IMR-90 (cell line): ENCODE data around the gene USP32. TPM values are rescaled to one million over a fixed set of nuclear protein-coding genes. Genes with fewer than 3 reads are reported as not detected.

Experiments
- ATAC-seq: fragments of 200-7000 bp; cut with Tn5 transposase; 2 replicates; pipeline ENCODE4 v1.9.1; 2020; ENCODE audit warnings: low read depth, mild to moderate bottlenecking, moderate library complexity
- BruUV-seq: library from RNA; stranded (reverse); fragments of 400-500 nt; replicated peaks from 2 replicates; lab custom pipeline; 2021; lab: Mats Ljungman, UMichigan
- CTCF ChIA-PET: fragments of 300-600 bp; formaldehyde crosslinking; extraction: SDS; loops from one replicate; lab custom pipeline; 2021; ENCODE audit warnings: antibody characterized with exemption; lab: Yijun Ruan, JAX
- POLR2A ChIA-PET: fragments of 300-600 bp; sonication (Branson Sonifier 250); formaldehyde crosslinking; loops from one replicate; lab custom pipeline; 2022; ENCODE audit warnings: antibody characterized with exemption; ENCODE audit not compliant: unreplicated experiment; lab: Charles Lee
- DNase-seq: peaks from one replicate; pipeline ENCODE4 v3.0.0; 2013
- H2AFZ ChIP-seq: replicated peaks from 2 replicates; pipeline ENCODE3; 2013; ENCODE audit warnings: low read length, mild to moderate bottlenecking; ENCODE audit not compliant: poor library complexity
- H2AK5ac ChIP-seq: 2 replicates; pipeline ENCODE4 v1.6.1; 2013; ENCODE audit warnings: low read depth, low read length, inconsistent platforms
- H2AK9ac ChIP-seq: replicated peaks from 2 replicates; pipeline ENCODE3; 2013; ENCODE audit warnings: mild to moderate bottlenecking, low read depth, low read length, moderate library complexity; ENCODE audit not compliant: poor library complexity
- H2BK120ac ChIP-seq: 2 replicates; pipeline ENCODE4 v1.6.1; 2013; ENCODE audit warnings: low read depth, low read length, inconsistent platforms
- H2BK15ac ChIP-seq: 3 replicates; pipeline ENCODE4 v1.6.1; 2013; ENCODE audit warnings: low read depth, low read length, inconsistent platforms
- H2BK20ac ChIP-seq: 2 replicates; pipeline ENCODE4 v1.6.1; 2013; ENCODE audit warnings: low read depth, mild to moderate bottlenecking, inconsistent platforms, low read length, moderate library complexity
- H2BK5ac ChIP-seq: 2 replicates; pipeline ENCODE4 v1.6.1; 2013; ENCODE audit warnings: mild to moderate bottlenecking, low read depth, low read length, inconsistent platforms; ENCODE audit not compliant: poor library complexity, severe bottlenecking
- H3K14ac ChIP-seq: replicated peaks from 2 replicates; pipeline ENCODE4 v1.6.1; 2013; ENCODE audit warnings: low read depth, low read length, inconsistent platforms
- H3K18ac ChIP-seq: 2 replicates; pipeline ENCODE4 v1.6.1; 2013; ENCODE audit warnings: low read depth, low read length, control low read depth
- H3K23ac ChIP-seq: 2 replicates; pipeline ENCODE4 v1.6.1; 2013; ENCODE audit warnings: low read depth, low read length, inconsistent platforms
- H3K27ac ChIP-seq: 2 replicates; pipeline ENCODE4 v1.5.1; 2013; ENCODE audit warnings: mild to moderate bottlenecking, control low read depth, low read length; ENCODE audit not compliant: insufficient read depth
- H3K27me3 ChIP-seq: 2 replicates; pipeline ENCODE4 v1.6.1; 2013; ENCODE audit warnings: low read length; ENCODE audit not compliant: control insufficient read depth, insufficient read depth
- H3K36me3 ChIP-seq: 2 replicates; pipeline ENCODE4 v1.6.1; 2013; ENCODE audit warnings: low read length, mixed read lengths; ENCODE audit not compliant: control insufficient read depth, insufficient read depth
- H3K4ac ChIP-seq: 2 replicates; pipeline ENCODE4 v1.6.1; 2013; ENCODE audit warnings: low read depth, low read length, inconsistent platforms
- H3K4me1 ChIP-seq: 2 replicates; pipeline ENCODE4 v1.6.1; 2013; ENCODE audit warnings: low read length, mixed read lengths; ENCODE audit not compliant: control insufficient read depth, insufficient read depth
- H3K4me2 ChIP-seq: 2 replicates; pipeline ENCODE4 v1.6.1; 2013; ENCODE audit warnings: low read depth, mild to moderate bottlenecking, control low read depth, low read length, moderate library complexity
- H3K4me3 ChIP-seq: 2 replicates; pipeline ENCODE4 v1.5.1; 2013; ENCODE audit warnings: low read depth, mild to moderate bottlenecking, control low read depth, low read length, moderate library complexity; ENCODE audit not compliant: insufficient read depth
- H3K56ac ChIP-seq: 2 replicates; pipeline ENCODE4 v1.6.1; 2013; ENCODE audit warnings: low read length, inconsistent platforms; ENCODE audit not compliant: insufficient read depth; ENCODE audit errors: extremely low read depth
- H3K79me1 ChIP-seq, 2 experiments: 2 replicates each; pipeline ENCODE4 v1.6.1; 2013; ENCODE audit warnings: low read length in 2 of 2, inconsistent platforms in 1 of 2, low read depth in 1 of 2
- H3K9ac ChIP-seq: 2 replicates; pipeline ENCODE4 v1.6.1; 2013; ENCODE audit warnings: low read depth, low read length, control low read depth
- H3K9me1 ChIP-seq: 2 replicates; pipeline ENCODE4 v1.6.1; 2013; ENCODE audit warnings: low read length, inconsistent platforms; ENCODE audit not compliant: insufficient read depth
- H3K9me3 ChIP-seq: 2 replicates; pipeline ENCODE4 v1.6.1; 2013; ENCODE audit warnings: low read length; ENCODE audit not compliant: control insufficient read depth, insufficient read depth
- H4K20me1 ChIP-seq: 2 replicates; pipeline ENCODE4 v1.6.1; 2013; ENCODE audit warnings: low read length, inconsistent platforms; ENCODE audit not compliant: insufficient read depth
- H4K5ac ChIP-seq: 2 replicates; pipeline ENCODE4 v1.6.1; 2013; ENCODE audit warnings: mild to moderate bottlenecking, low read depth, low read length, control low read depth
- H4K8ac ChIP-seq, 2 experiments: 2 replicates each; pipeline ENCODE4 v1.6.1; 2013; ENCODE audit warnings: low read depth in 2 of 2, low read length in 2 of 2, control low read depth in 1 of 2, inconsistent platforms in 1 of 2
- H4K91ac ChIP-seq: 2 replicates; pipeline ENCODE4 v1.6.1; 2013; ENCODE audit warnings: low read depth, low read length, inconsistent platforms; ENCODE audit not compliant: insufficient read depth
- BHLHE40 ChIP-seq: fragments of 150-350 bp; IDR thresholded peaks from 2 replicates; pipeline ENCODE4 v1.6.1; 2016; ENCODE audit warnings: mild to moderate bottlenecking, low read depth, low read length
- CEBPB ChIP-seq: IDR thresholded peaks from 2 replicates; pipeline ENCODE4 v1.6.1; 2012; ENCODE audit warnings: low read depth, low read length, improper control_type of control experiment
- CHD1 ChIP-seq: IDR thresholded peaks from 2 replicates; pipeline ENCODE4 v1.6.1; 2012; ENCODE audit warnings: low read depth, low read length, improper control_type of control experiment
- CTCF ChIP-seq: conservative IDR thresholded peaks from 2 replicates; pipeline ENCODE4 v1.5.1; 2012; ENCODE audit warnings: mild to moderate bottlenecking, low read depth, low read length, improper control_type of control experiment
- ELK1 ChIP-seq: fragments of 150-350 bp; IDR thresholded peaks from 2 replicates; pipeline ENCODE4 v1.6.1; 2016; ENCODE audit warnings: low read depth, mild to moderate bottlenecking, low read length, moderate library complexity, borderline replicate concordance
- FOS ChIP-seq: fragments of 150-350 bp; IDR thresholded peaks from 2 replicates; pipeline ENCODE4 v1.6.1; 2016; ENCODE audit warnings: low read depth, low read length
- MAFK ChIP-seq: IDR thresholded peaks from 2 replicates; pipeline ENCODE4 v1.6.1; 2012; ENCODE audit warnings: low read depth, low read length, improper control_type of control experiment
- MAZ ChIP-seq: IDR thresholded peaks from 2 replicates; pipeline ENCODE4 v1.6.1; 2012; ENCODE audit warnings: low read depth, mild to moderate bottlenecking, low read length, improper control_type of control experiment, moderate library complexity, borderline replicate concordance
- MXI1 ChIP-seq: IDR thresholded peaks from 2 replicates; pipeline ENCODE4 v1.6.1; 2012; ENCODE audit warnings: low read depth, mild to moderate bottlenecking, low read length, moderate library complexity, borderline replicate concordance
- NFE2L2 ChIP-seq: fragments of 150-350 bp; IDR thresholded peaks from 2 replicates; pipeline ENCODE4 v1.6.1; 2016; ENCODE audit warnings: low read depth, mild to moderate bottlenecking, low read length
- POLR2A ChIP-seq: IDR thresholded peaks from 2 replicates; pipeline ENCODE4 v1.6.1; 2012; ENCODE audit warnings: mild to moderate bottlenecking, low read depth, low read length
- RAD21 ChIP-seq: IDR thresholded peaks from 2 replicates; pipeline ENCODE4 v1.6.1; 2012; ENCODE audit warnings: low read length, improper control_type of control experiment
- RCOR1 ChIP-seq: IDR thresholded peaks from 2 replicates; pipeline ENCODE4 v1.6.1; 2012; ENCODE audit warnings: mild to moderate bottlenecking, low read length, improper control_type of control experiment; ENCODE audit not compliant: insufficient replicate concordance
- RFX5 ChIP-seq: IDR thresholded peaks from 2 replicates; pipeline ENCODE4 v1.8.0; 2012; ENCODE audit warnings: low read depth, mild to moderate bottlenecking, low read length, moderate library complexity
- SMC3 ChIP-seq: fragments of 150-350 bp; IDR thresholded peaks from 2 replicates; pipeline ENCODE4 v1.6.1; 2016; ENCODE audit warnings: low read depth, mild to moderate bottlenecking, antibody characterized with exemption, low read length, moderate library complexity
- USF2 ChIP-seq: fragments of 150-350 bp; IDR thresholded peaks from 2 replicates; pipeline ENCODE4 v1.6.1; 2017; ENCODE audit warnings: mild to moderate bottlenecking, antibody characterized with exemption, low read length, low read depth
- WGBS, 2 experiments: methylation state at CpG; one replicate each; pipeline versions ENCODE4 v1.1.5 to v1.1.7; 2013; ENCODE audit warnings: missing lambda C conversion rate in 2 of 2; ENCODE audit not compliant: insufficient read length in 1 of 2; ENCODE audit errors: extremely low coverage in 2 of 2; 5-methylcytosine and 5-hydroxymethylcytosine counted together
- dilution Hi-C: fragments of 300-500 bp; cut with HindIII; formaldehyde crosslinking; loops from one replicate; pipeline ENCODE4 v1.14.3; 2018; ENCODE audit warnings: low sequenced_read_pairs; ENCODE audit not compliant: unreplicated experiment
- in situ Hi-C: fragments of 300-500 bp; cut with MboI; formaldehyde crosslinking; loops from 3 replicates; pipeline ENCODE4 v1.14.3; 2019; ENCODE audit warnings: low sequenced_read_pairs, inconsistent platforms, mixed read lengths
- intact Hi-C: fragments of 100-400 bp; cut with micrococcal nuclease; formaldehyde crosslinking; loops from 2 replicates; pipeline ENCODE4 v1.10.0; 2022
- polyA plus RNA-seq, 3 experiments: library from polyadenylated mRNA; depleted of rRNA; stranded (reverse); fragments of >200 nt; gene quantifications; 2 replicates each; pipeline ENCODE4 v1.2.3, GENCODE V29; 2012; ENCODE audit warnings: low replicate concordance in 1 of 3
- total RNA-seq: library from RNA; depleted of rRNA; stranded (reverse); fragments of >200 nt; gene quantifications from 2 replicates; pipeline ENCODE4 v1.2.3, GENCODE V29; 2012

The USP32 gene
- total and polyA plus RNA-seq, 2 of the 4 experiments (the other 2 are of a cell fraction) = 16.8 to 46.8 TPM

- H3K4me1 ChIP-seq = no peaks in the 10 kb centered on the region
- in situ Hi-C loops = loop anchor here (25.0 kb wide), 1 partner anchor 251 kb away; no protein-coding TSS in a partner anchor
- no peak overlapping the region for H3K4me3 ChIP-seq
- ATAC-seq = no peak
- intact Hi-C loops = no loop called here
- H3K4ac ChIP-seq = no peak overlapping the region
- H3K4me2 ChIP-seq = no peak overlapping the region
- no peak overlapping the region for H4K5ac ChIP-seq
- H3K9me3 ChIP-seq = no peaks in the 10 kb centered on the region
- ChIA-PET CTCF (no interaction called here), POLR2A (no interaction called here)
- no peak overlapping the region for H3K56ac ChIP-seq
- H2AFZ ChIP-seq = no peak overlapping the region
- WGBS, 2 experiments = no CpG with 5 or more reads among the region's 4 CpGs
- BruUV-seq = no TSS peak
- no peaks in the 10 kb centered on the region for H4K20me1 ChIP-seq
- H4K8ac ChIP-seq = no peak overlapping the region
- H3K27me3 ChIP-seq = no peaks in the 10 kb centered on the region
- no peaks in the 10 kb centered on the region for H3K79me1 ChIP-seq
- H2AK5ac ChIP-seq = no peak overlapping the region
- H3K18ac ChIP-seq = no peak overlapping the region
- TF ChIP-seq MAZ (no peak), BHLHE40 (no peak), RAD21 (no peak), CTCF (no peak), MXI1 (no peak), ELK1 (no peak), CEBPB (no peak), MAFK (no peak), SMC3 (no peak), RCOR1 (no peak), CHD1 (no peak), USF2 (no peak), FOS (no peak), RFX5 (no peak), POLR2A (no peak), NFE2L2 (no peak)
- DNase-seq = no peak
- no peak overlapping the region for H2AK9ac ChIP-seq
- peaks cover 2% of the 10 kb centered on the region; the same call in 1 of the 2 replicates for H3K9me1 ChIP-seq
- H3K23ac ChIP-seq = no peak overlapping the region
- H3K9ac ChIP-seq = no peak overlapping the region
- no peak overlapping the region for H4K91ac ChIP-seq
- no peak overlapping the region for H2BK120ac ChIP-seq
- no peak overlapping the region for H2BK5ac ChIP-seq
- H3K14ac ChIP-seq = no peak overlapping the region
- H2BK15ac ChIP-seq = no peak overlapping the region
- dilution Hi-C loops = no loop called here
- H2BK20ac ChIP-seq = no peak overlapping the region
- H3K27ac ChIP-seq = no peak overlapping the region
- peaks cover 32% of the 10 kb centered on the region for H3K36me3 ChIP-seq
Measured at GRCh38 chr17:60188759-60189158, 203.2 kb downstream of the USP32 start.
